NCI-H146 (cell line): ENCODE results near the gene HS6ST1.

Experiments used
- DNase-seq: peaks from one replicate; lab custom pipeline; 2025; lab: John Stamatoyannopoulos, UW

The HS6ST1 gene

DNA sequence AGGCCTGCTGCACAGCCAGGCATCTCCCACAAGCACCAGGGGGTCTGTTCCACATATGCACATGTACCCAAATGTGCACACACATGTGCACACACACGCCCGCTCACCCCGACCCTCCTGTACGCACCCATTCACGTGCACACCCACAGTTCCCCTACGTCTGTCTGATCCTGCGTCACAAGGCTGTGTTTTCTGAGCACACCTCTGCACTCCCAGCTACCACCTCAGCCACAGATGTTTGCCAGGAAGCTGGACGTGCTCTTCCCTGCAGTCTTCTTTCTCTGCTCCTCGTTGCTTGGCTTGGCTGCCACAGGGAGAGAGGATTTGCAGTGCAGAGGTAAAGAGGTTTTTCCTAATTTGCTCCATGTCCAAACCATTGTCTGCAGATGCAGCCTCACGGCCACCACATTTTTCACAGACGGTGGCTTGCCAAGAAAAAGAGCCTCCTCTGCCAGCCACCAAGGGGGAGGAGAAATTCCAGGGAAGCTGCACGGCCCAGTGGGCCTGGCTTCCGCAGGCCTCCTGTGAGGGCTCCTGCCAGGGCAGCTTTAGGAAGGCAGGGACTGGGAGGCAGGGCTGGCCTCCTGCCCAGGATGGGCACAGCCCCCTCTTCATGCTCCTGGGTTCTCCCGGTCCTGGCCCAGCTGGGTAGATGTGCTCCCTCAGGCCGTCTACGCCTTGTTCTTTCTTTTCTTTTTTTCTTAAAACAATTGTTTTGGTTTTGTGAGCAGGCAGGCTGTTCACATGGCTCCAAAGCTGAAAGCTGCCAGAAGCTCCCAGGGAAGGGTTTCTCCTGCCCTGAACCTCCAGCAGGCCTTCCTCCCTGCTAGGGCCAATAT, 29.3 kb upstream of the HS6ST1 start:
- DNase-seq = no peak

DNA sequence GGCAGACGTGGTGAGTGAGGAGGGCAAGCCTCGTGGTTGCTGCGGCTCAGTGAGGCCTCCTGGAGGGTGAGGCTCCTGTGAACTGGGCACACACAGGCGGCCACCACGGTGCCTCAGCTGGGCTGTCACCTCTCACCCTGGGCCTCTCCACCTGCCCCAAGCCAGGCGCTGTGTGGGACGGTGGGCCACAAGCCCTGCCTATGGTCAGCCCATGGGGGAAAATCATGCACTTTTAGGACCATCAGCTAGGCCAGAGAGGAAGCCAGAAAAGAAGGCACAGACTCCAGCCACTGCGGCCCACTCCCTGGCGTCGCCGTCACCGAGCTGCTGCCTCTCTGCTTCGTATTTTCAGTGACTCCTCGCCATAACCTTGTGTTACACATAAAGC, 28.5 kb upstream of the HS6ST1 start:
- no peak for DNase-seq

DNA sequence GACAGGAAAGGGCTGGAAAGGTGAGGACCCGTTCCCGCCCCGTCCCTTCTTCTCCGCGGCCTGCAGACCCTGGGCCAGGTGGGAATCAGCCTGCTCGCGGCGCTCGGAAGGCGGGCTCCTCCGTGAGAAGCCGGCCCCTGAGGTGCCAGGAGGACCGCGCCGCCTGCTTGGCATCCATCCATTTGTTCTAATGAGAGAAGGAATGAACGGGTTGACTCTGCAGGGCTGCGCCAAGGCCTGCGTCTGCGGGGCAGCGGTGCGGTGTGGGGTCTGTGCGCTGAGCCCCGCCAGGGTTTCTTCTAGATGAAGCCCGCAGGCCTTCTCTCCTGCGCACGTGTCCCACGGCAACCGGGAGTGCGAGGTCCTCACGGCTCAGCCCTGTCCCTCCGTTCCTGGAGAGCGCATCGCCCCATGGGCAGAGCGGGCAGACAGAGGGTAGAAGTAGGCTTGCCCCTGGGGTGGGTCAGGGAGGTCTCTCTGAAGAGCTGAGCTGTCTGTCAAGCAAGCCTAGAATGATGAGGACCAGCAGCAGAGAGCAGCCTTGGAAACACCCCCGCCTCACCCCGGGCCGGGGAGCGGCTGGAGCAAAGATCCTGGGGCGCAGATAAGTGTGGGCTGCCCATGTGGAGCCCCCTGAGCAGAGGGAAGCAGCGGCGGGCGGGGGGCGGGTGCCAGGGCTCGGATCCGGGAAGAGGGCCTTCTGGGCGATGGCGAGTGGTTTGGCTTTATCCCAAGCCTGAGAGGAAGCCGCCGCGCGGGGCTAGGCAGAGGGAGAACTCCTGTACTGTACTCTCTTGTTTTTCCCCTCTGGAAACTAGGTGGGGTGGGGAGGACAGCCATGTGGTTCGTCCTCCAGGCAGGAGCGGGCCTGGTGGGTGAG, 27.9 kb upstream of the HS6ST1 start:
- no peak for DNase-seq

DNA sequence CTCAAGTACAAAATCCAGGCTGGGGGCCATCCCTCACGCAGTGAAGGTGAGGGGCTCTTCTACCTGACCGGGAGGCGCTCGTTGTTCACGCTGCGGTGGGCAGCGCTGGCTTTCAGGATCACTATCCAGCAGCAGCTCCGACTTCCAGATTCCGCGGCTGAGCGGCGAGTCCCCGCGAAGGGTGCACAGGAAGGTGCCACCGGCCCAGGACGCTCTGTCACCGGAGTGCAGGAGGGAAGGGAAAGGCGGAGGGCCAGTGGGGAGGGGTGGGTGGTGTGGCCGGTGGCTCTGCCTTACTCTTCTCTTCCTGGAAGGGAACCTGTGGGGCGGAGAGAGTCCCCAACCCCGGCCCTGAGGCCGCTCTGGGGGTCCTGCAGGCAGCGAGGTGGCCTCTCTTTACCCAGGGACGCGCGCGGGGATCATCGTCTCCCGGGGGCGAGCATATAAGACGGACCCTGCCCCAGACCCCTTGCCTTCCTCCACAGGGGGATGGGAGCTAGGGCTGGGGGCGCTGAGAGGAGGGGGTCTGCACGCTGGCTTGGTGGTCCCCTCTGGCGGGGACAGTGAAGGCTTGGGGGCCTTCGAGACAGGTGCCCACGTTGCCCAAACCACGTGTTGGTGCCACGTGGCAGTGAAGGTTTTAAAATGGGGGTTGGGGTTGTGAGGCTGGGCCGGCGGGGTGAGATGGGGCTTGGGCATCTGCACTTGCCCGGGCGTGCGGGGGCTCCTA, 26.9 kb upstream of the HS6ST1 start:
- DNase-seq = no peak

DNA sequence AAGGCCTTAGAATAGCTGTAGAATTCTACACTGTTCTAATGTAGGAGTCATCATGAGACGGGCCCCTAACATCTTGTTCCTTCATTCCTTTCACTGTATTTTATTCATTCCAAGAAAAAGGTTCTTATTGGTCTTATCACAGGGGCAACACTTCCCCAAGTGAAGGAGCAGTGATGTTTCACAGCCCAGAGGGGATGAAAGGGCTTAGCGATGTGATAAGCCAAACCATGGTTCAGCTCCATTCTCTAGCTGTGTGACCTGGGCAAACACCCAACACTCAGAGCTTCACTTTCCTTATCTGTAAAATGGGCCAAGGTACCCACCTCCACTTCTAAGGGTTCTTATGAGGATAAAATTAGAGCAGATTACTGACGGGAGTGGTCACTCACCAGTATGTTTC, 25.4 kb upstream of the HS6ST1 start:
- DNase-seq = no peak

DNA sequence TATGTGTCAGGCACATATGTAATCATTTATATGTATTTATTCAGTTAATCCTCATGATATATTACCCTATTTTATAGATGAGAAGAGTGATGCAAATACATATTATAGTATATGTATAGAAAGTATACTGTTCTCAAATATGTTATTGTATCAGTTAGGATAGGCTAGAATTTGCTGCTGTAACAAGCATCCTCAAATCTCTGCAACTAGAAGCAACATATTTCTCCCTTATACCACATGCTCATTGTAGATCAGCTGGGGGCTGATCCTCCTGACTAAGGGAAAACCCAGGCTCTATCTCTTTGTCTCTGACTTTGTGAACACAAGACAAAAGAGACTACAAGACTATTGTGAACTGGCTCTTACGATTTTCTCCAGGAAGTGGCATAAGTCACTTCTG, 24.8 kb upstream of the HS6ST1 start:
- DNase-seq = no peak

DNA sequence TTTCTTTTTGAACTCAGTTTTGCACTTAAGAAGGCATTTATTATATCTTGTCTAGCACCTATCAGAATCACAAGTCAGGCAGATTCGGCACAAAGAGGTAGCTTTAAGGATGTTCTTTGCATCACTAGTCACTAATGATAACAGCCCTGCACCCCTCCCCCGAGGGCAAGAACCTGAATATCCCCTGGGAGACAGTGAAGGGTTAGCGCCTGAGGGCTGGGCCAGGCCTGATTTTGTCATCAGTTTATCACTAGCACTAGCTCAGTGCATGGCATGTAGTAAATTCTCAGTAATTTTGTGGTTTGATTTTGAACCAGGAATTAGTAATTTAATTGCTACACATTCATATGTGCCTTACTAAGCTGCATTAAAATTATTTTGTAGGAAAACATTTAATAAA, 23.9 kb upstream of the HS6ST1 start:
- no peak for DNase-seq

DNA sequence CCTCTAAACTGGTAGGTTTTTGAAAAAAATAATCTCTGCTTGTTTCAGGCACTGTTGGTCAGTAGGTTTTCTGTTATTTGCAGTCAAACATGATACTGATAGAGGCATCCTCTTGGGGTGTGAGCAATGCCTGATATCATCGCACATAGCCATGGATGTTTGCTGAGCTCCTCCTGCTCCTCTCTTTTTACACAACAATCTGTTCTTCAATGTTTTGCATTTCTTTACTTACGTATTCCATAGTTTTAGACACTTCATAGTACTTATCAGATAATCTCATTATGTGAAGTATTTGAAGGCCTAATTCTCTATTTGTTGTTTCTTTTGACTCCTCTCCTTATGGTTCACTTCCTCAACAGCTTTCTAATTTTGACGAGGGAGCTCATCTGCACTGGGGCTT, 23.0 kb upstream of the HS6ST1 start:
- DNase-seq = no peak

DNA sequence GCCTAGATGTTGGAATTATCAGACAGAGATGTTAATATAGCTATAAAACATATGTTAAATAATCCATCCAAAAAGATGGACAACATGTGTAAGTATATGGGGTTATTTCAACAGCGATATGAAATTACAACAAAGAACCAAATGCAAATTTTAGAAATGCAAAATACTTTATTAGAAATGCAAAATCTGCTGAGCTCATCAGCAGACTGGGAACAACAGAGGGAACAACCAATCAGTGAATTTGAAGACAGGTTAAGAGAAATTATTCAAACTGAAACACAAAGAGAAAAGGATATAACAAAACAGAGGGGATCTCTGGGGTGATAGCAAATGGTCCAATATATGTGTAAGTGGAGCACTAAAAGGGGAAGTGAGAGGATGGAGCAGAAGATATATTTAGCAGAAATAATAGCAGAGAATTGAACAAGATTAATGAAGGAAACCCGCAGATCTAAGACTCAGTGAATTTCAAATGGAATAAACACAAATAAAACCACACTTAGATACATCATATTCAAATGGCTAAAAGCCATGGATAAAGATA, 13.5 kb upstream of the HS6ST1 start:
- DNase-seq = no peak

DNA sequence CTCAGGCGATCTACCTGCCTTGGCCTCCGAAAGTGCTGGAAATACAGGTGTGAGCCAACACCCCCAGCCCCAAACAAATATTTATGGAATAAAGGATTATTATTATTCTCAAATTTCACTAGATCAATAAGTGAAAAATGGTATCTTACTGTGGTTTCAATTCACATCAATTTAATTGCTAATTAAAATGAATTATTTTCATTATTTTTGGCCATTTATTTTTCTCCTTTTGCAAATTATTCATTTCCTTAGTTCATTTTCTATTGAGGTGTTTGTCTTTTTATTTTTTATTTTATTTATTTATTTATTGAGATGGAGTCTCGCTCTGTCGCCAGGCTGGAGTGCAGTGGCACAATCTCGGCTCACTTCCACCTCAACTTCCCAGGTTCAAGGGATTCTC, 11.9 kb upstream of the HS6ST1 start:
- no peak for DNase-seq

DNA sequence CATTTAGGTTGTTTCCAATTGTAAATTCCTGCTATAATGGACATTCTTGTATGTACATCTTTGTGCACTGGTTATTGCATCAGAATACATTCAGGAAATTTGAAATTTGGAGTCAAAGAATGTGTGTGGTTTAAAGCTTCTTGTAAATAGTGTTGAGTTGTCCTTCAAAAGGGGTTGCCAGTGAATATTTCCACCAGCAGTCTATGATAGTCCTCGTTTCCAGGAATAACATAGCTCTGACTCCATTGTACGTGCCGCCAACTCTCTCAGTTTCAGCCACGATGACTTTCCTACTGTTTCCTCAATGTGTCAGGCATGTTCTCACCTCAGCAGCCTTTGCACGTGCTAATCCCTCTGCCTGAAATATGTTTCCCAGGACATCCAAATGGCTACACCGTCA, 10.9 kb upstream of the HS6ST1 start:
- DNase-seq = no peak

DNA sequence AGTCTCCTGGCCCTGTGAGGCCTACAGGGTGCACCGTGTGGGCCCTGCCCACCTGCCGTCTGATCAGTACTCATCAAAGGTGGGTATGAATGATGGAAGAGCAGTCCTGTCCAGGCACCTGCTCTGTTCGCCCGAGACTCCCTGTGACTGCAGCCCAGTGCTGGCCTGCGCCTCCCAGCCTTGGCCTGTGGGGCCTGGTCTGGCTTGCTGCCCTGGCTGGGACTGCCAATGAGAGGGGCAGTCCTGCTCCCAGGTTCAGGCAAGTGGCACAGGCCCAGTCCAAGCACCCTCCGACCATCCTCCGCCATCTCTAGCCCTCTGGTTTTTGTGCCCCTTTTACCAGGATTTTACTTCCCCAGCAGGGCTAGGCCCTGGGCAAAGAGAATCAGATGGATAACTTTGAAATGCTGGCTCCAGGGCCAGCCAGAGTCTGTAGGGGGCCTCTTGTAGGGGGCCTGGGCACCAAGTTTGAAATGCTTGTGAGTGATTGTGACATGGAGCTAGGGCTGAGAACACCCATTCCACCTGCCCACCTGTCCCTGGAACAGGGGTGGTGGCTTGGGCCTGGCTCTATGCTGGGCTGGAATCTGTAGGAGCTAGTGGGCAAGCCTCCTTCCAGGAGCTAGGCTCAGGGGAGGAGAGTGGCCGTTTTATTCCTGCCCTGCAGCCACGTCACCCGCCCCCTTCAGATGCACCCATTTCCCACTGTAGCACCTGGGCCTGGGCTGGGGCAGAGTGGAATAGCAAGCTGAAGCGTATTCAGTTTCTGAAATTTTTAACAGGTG, 8.7 kb upstream of the HS6ST1 start:
- no peak for DNase-seq

DNA sequence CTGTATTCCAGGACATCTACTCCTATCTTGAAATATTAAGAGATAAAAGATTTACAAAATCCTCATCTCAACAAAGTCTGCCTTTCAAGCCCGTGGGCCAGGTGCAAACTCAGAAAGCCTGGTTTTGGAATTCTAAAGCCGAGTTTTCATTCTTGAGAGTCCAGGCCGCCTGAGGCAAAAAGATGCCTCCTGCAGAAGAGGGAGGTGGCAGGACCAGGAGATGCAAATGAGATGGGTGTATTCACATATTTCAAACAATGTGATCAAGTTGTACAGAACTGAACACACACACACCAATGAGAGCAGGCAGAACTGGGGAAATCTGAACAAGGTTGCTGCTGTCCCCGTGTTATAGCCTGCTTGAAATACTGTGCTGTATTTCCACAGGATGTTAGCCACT, 7.7 kb upstream of the HS6ST1 start:
- no peak for DNase-seq

DNA sequence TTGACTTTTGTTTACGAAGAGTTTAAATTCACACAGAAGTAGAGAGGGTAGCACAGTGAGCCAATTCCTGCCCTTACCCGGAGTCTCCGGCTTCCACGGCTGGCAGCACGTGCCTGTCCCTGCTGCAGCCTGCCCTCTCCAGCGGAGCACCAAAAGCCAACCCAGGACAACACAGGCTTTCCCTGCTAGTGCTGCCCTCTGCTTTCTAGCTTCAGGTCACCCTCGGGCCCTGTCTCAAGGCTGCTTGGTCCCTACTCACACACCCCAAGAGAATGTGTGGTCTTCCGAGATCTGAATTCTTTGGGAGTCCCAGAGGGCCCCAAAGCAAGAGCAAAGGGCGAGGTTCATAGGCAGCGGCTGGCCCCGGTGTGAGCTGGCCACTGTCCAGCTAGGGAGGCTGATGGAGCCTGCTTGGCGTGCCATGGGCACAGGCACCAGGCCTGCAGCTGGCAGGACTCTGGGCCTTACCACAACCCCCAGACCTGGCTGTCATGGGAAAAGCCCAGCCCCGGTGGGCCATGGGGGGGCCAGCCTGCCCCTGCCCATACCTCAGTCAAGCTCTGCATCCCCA, 7.0 kb upstream of the HS6ST1 start:
- no peak for DNase-seq

DNA sequence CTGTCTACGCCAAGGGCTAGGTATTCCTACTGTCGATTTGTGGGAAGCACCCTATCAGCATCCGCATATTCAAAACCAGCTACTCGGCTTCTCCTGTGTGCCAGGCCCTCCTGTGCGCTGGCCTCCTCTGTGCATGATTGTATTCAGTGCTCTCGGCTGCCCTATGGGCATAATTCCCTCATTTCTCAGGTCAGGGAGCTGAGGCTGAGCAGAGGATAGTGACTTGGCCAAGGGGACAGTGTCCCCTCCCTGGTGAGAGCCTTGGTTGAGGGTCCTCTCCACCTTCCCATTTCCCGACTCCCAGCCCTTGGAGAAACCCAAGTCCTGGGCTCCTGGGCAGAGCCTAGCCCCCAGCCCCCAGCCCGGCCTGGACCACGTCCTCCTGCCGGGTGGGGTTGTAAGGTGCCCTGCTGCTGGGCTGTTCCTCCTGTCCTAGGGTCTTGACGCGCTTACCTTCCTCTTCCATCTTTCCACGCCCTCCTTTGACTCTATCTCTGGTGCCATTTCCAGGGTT, 6.3 kb upstream of the HS6ST1 start:
- no peak for DNase-seq

DNA sequence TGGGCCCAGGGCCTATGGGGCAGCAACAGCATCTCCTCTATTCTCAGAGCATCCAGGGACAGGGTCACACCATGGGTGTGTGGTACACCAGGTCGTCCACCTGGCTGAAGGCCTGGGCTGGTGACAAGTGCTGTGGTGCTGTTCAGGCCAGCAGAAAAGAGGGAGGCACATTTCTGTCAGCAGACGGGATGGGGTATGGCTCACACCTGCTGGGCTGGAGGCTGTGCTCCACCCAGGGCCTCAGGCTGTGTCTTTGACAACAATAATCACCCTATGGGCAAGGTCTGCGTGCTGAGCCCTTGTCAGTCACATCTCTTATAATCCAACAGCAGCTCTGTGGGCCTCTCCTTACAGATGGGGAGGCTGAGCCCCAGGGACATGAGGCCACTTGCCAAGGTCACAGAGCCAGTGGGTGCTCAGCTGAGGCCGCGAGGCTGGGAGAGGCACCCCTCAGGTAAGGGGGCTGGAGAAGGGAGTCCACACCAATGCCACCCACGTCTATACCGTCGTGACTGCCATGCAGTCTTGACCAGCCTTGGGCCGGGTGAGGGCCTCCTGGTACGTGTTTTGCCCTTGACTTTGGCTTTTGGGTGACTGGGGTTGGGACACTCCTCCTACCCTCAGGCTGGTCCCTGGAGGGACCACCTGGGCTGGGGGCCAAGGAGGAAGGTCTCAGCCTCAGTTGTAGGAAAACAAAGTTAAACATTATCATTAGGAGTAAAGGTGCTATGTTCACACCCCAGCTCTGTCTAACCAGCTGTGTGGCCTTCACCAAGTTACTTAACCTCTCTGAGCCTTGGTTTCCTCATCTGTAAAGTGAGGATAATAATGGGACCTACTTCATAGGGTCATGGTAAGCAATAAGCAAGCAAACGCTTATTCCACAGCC, 5.6 kb upstream of the HS6ST1 start:
- peak; percentile 74 for DNase-seq

DNA sequence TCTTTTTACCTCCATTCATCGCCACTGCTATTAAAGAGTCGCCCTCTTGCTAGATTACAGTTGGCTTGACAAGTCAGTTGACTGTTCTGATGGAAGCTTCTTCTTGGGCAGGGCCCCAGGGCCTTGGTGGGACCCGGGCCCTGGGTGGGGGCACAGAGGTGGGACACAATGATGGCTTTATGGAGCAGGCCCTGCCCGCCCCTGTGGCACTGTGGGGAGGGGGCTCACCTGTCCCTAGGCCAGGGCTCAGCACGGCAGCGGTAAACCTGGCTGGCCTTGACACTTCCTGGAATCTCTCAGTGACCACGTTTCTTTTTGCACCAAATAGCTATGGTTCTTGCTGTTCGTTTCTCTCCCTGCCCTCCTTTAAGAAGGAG, 4.9 kb upstream of the HS6ST1 start:
- DNase-seq = no peak

DNA sequence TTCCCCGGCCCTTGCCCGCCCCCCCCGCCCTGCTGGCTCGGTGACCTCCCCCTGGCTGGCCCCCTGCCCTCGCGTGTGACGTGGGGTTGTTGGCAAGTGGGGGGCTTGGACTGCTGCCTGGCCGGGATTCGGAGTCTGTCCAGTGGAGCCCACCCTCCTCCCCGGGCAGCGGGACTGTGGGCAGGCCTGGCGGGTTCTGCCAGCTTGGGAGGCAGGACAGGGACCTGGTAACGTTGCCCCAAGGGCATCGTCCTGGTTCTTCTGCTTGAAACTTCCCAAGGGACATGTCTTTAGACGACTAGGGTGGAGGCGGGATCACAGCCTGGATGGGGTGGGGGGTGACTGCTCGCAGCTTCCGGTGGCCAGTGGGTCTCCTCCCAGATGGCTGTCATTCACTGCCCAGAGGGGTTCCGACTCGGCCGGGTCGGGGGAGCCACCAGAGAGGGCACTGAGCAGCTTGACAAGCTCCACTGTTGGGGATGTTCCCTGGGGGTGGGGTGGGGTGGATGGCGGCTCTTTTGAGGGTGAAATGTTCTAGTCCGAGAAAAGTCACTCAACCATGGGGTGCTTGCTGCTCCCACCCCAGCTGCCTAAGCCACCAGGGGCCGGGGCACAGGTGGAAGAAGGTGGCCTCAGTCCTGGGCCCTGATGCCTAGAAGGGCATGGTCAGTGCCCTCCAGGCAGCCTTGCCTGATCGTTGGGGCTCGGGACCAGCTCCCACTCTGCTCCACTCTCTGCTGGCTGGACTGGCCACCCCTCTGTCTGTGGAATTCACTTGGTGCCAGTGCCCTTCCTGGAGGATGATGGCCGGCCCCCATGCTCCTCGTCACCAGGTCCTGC, 4.3 kb upstream of the HS6ST1 start:
- DNase-seq = no peak
